H1 (cell line): Measurements from ENCODE around the gene TEX38. TPM values are rescaled to one million over a fixed set of nuclear protein-coding genes. Genes with fewer than 3 reads are reported as not detected.

ENCODE experiments used
- CTCF ChIA-PET: fragments of 300-600 bp; sonication (Branson Sonifier 250); formaldehyde crosslinking; loops from one replicate; lab custom pipeline; 2021; ENCODE audit not compliant: partially characterized antibody; lab: Charles Lee
- POLR2A ChIA-PET: fragments of 300-600 bp; sonication (Branson Sonifier 250); formaldehyde crosslinking; loops from one replicate; lab custom pipeline; 2021; ENCODE audit warnings: inconsistent platforms; ENCODE audit not compliant: partially characterized antibody; lab: Charles Lee
- DNase-seq, 2 experiments: peaks; one replicate each; pipeline versions ENCODE4 v3.0.0 to v3.0.0-alpha.2; 2010 to 2022; ENCODE audit warnings: low spot score in 2 of 2, low read depth in 1 of 2, mixed read lengths in 1 of 2
- FAIRE-seq: peaks from 2 replicates; lab custom pipeline; 2011; peaks lifted over from hg19 to GRCh38; lab: Jason Lieb, UNC
- H2AFZ ChIP-seq: 2 replicates; pipeline ENCODE4 v1.8.1; 2012; ENCODE audit warnings: low read length, inconsistent platforms
- H2AK5ac ChIP-seq: 2 replicates; pipeline ENCODE4 v1.6.1; 2013; ENCODE audit warnings: low read depth, low read length
- H2BK120ac ChIP-seq: replicated peaks from 2 replicates; pipeline ENCODE3; 2013; ENCODE audit warnings: low read depth, low read length, inconsistent platforms
- H2BK12ac ChIP-seq: 2 replicates; pipeline ENCODE4 v1.6.1; 2013; ENCODE audit warnings: low read depth, low read length
- H2BK15ac ChIP-seq: 2 replicates; pipeline ENCODE4 v1.6.1; 2013; ENCODE audit warnings: low read length
- H2BK20ac ChIP-seq: 2 replicates; pipeline ENCODE4 v1.6.1; 2013; ENCODE audit warnings: low read length
- H2BK5ac ChIP-seq: 2 replicates; pipeline ENCODE4 v1.6.1; 2013; ENCODE audit warnings: low read depth, low read length
- H3K14ac ChIP-seq: 2 replicates; pipeline ENCODE4 v1.6.1; 2013; ENCODE audit warnings: inconsistent platforms; ENCODE audit not compliant: insufficient read length
- H3K18ac ChIP-seq: 2 replicates; pipeline ENCODE4 v1.6.1; 2013; ENCODE audit warnings: low read length; ENCODE audit errors: extremely low read depth
- H3K23ac ChIP-seq: 2 replicates; pipeline ENCODE4 v1.6.1; 2013; ENCODE audit warnings: inconsistent platforms; ENCODE audit not compliant: insufficient read length
- H3K23me2 ChIP-seq: 2 replicates; pipeline ENCODE4 v1.6.1; 2013; ENCODE audit warnings: low read depth, low read length
- H3K27ac ChIP-seq: 2 replicates; pipeline ENCODE4 v1.6.1; 2011; ENCODE audit warnings: low read depth, low read length, inconsistent platforms
- H3K27me3 ChIP-seq, 4 experiments: replicated peaks in 1 of 4; 1 replicate in 1 of 4; 2 replicates in 3 of 4; pipeline versions ENCODE4 v1.6.1 to v1.8.1; 2011 to 2013; ENCODE audit warnings: low read length in 3 of 4, mild to moderate bottlenecking in 3 of 4, inconsistent platforms in 2 of 4, mixed read lengths in 2 of 4, moderate library complexity in 1 of 4; ENCODE audit not compliant: control insufficient read depth in 3 of 4, insufficient read depth in 3 of 4; ENCODE audit errors: extremely low read depth in 1 of 4
- H3K36me3 ChIP-seq, 4 experiments: 2 replicates each; pipeline versions ENCODE4 v1.6.1 to v1.8.1; 2011 to 2013; ENCODE audit warnings: mild to moderate bottlenecking in 4 of 4, low read length in 3 of 4, moderate library complexity in 2 of 4, control low read depth in 1 of 4, inconsistent platforms in 1 of 4; ENCODE audit not compliant: insufficient read depth in 4 of 4, control insufficient read depth in 2 of 4
- H3K4ac ChIP-seq: replicated peaks from 2 replicates; pipeline ENCODE3; 2013; ENCODE audit warnings: low read length, low read depth, mixed read lengths, inconsistent platforms; ENCODE audit not compliant: insufficient read length
- H3K4me1 ChIP-seq, 4 experiments: replicated peaks in 1 of 4; 1 replicate in 1 of 4; 2 replicates in 3 of 4; pipeline versions ENCODE4 v1.6.1 to v1.8.1; 2011 to 2013; ENCODE audit warnings: low read length in 3 of 4, inconsistent platforms in 2 of 4, mixed read lengths in 1 of 4; ENCODE audit not compliant: insufficient read depth in 4 of 4, control insufficient read depth in 3 of 4
- H3K4me2 ChIP-seq, 2 experiments: 2 replicates each; pipeline versions ENCODE4 v1.6.1 to v1.8.1; 2011 to 2013; ENCODE audit warnings: low read depth in 2 of 2, low read length in 2 of 2, control low read depth in 1 of 2, inconsistent platforms in 1 of 2, mild to moderate bottlenecking in 1 of 2; ENCODE audit not compliant: insufficient read depth in 1 of 2
- H3K4me3 ChIP-seq, 4 experiments: fragments of 200-600, 300-600 bp in 1 of 4; sonication (generic), shearing (Covaris generic), sonication (Bioruptor Twin) in 1 of 4; 2 replicates each; pipeline versions ENCODE4 v1.5.1 to v1.8.1; 2011 to 2016; ENCODE audit warnings: low read length in 4 of 4, low read depth in 3 of 4, control low read depth in 2 of 4, inconsistent platforms in 2 of 4, mild to moderate bottlenecking in 2 of 4, mixed read lengths in 1 of 4, moderate library complexity in 1 of 4; ENCODE audit not compliant: insufficient read depth in 2 of 4; ENCODE audit errors: extremely low read depth in 1 of 4
- H3K56ac ChIP-seq: replicated peaks from 2 replicates; pipeline ENCODE3; 2013; ENCODE audit warnings: low read depth, mild to moderate bottlenecking, mixed read lengths, low read length, inconsistent platforms; ENCODE audit not compliant: insufficient read length
- H3K79me1 ChIP-seq: 2 replicates; pipeline ENCODE4 v1.6.1; 2013; ENCODE audit warnings: low read depth, low read length, control low read depth
- H3K79me2 ChIP-seq, 2 experiments: 2 replicates each; pipeline versions ENCODE4 v1.6.1 to v1.8.1; 2012 to 2013; ENCODE audit warnings: low read length in 2 of 2, mild to moderate bottlenecking in 2 of 2, inconsistent platforms in 1 of 2; ENCODE audit not compliant: insufficient read depth in 2 of 2, control insufficient read depth in 1 of 2
- H3K9ac ChIP-seq, 4 experiments: replicated peaks in 1 of 4; 1 replicate in 1 of 4; 2 replicates in 3 of 4; pipeline versions ENCODE4 v1.6.1 to v1.8.1; 2011 to 2013; ENCODE audit warnings: low read depth in 3 of 4, low read length in 3 of 4, control low read depth in 2 of 4, mild to moderate bottlenecking in 2 of 4, moderate library complexity in 2 of 4, inconsistent platforms in 1 of 4; ENCODE audit errors: extremely low read depth in 1 of 4
- H3K9me3 ChIP-seq, 2 experiments: 2 replicates each; pipeline versions ENCODE4 v1.6.1 to v1.8.1; 2012 to 2013; ENCODE audit warnings: mild to moderate bottlenecking in 2 of 2, moderate library complexity in 2 of 2, control low read depth in 1 of 2, inconsistent platforms in 1 of 2, low read depth in 1 of 2, low read length in 1 of 2, mixed read lengths in 1 of 2; ENCODE audit not compliant: insufficient read depth in 2 of 2
- H4K20me1 ChIP-seq, 2 experiments: replicated peaks in 1 of 2; 2 replicates each; pipeline versions ENCODE3 to v1.8.1; 2011 to 2013; ENCODE audit warnings: inconsistent platforms in 2 of 2, low read length in 2 of 2, mild to moderate bottlenecking in 1 of 2; ENCODE audit not compliant: insufficient read depth in 2 of 2, control insufficient read depth in 1 of 2
- H4K5ac ChIP-seq: 2 replicates; pipeline ENCODE4 v1.6.1; 2013; ENCODE audit warnings: low read length, low read depth, mixed read lengths, inconsistent platforms; ENCODE audit not compliant: insufficient read length
- H4K8ac ChIP-seq: 2 replicates; pipeline ENCODE4 v1.8.0; 2013; ENCODE audit warnings: mild to moderate bottlenecking, moderate library complexity, low read length, inconsistent platforms; ENCODE audit not compliant: insufficient read depth; ENCODE audit errors: extremely low read depth
- H4K91ac ChIP-seq: replicated peaks from 2 replicates; pipeline ENCODE3; 2013; ENCODE audit warnings: low read length, mixed read lengths, inconsistent platforms; ENCODE audit not compliant: insufficient read length
- BCL11A ChIP-seq, 2 experiments: IDR thresholded peaks; one replicate each; pipeline ENCODE4 v1.6.1; 2011; ENCODE audit warnings: low read depth in 2 of 2, low read length in 2 of 2, mild to moderate bottlenecking in 2 of 2
- CEBPB ChIP-seq: IDR thresholded peaks from 2 replicates; pipeline ENCODE4 v1.6.1; 2012; ENCODE audit warnings: low read depth, low read length
- EGR1 ChIP-seq: IDR thresholded peaks from 2 replicates; pipeline ENCODE4 v1.6.1; 2011; ENCODE audit warnings: low read depth, low read length, borderline replicate concordance
- JUN ChIP-seq: IDR thresholded peaks from 2 replicates; pipeline ENCODE4 v1.6.1; 2011; ENCODE audit warnings: low read depth, mild to moderate bottlenecking, improper control_type of control experiment, low read length
- RNF2 ChIP-seq: fragments of 200-900, 300-1000 bp; sonication (generic); IDR thresholded peaks from 2 replicates; pipeline ENCODE4 v1.7.1; 2016; ENCODE audit warnings: borderline replicate concordance, low read depth, mild to moderate bottlenecking, antibody characterized with exemption, low read length; ENCODE audit not compliant: poor library complexity, severe bottlenecking; ENCODE audit errors: missing control alignments
- SP1 ChIP-seq: IDR thresholded peaks from 2 replicates; pipeline ENCODE4 v1.6.1; 2011; ENCODE audit warnings: low read depth, low read length
- SUZ12 ChIP-seq: fragments of 200-600 bp; sonication (generic); IDR thresholded peaks from 2 replicates; pipeline ENCODE4 v1.6.1; 2012; ENCODE audit warnings: mild to moderate bottlenecking, inconsistent platforms, low read length, moderate library complexity, mixed read lengths
- WGBS, 2 experiments: shearing (Covaris generic) in 1 of 2; methylation state at CpG; one replicate each; pipeline versions ENCODE4 v1.1.6 to v1.1.7; 2013 to 2015; ENCODE audit warnings: low lambda C conversion rate in 2 of 2, mixed read lengths in 2 of 2, inconsistent platforms in 1 of 2, low coverage in 1 of 2, missing lambda C conversion rate in 1 of 2; ENCODE audit not compliant: insufficient replicate concordance in 2 of 2, insufficient coverage in 1 of 2, insufficient read length in 1 of 2; ENCODE audit errors: extremely low coverage in 1 of 2, missing lambda C conversion rate in 1 of 2; 5-methylcytosine and 5-hydroxymethylcytosine counted together
- polyA plus RNA-seq, 7 experiments: library from polyadenylated mRNA; depleted of rRNA in 3 of 7; stranded (reverse) in 5 of 7; unstranded in 2 of 7; fragments of >200 nt in 5 of 7; fragments of 200-250 nt in 2 of 7; gene quantifications; 1 replicate in 5 of 7; 2 replicates in 1 of 7; 4 replicates in 1 of 7; pipeline versions ENCODE4 v1.2.1 to v1.2.3, GENCODE V29; 2011 to 2013; ENCODE audit warnings: missing spikeins in 2 of 7, mixed read lengths in 2 of 7
- total RNA-seq: library from RNA; stranded (reverse); fragmentation: NEBNext Ultra II Directional; extraction: Animal tissue kit (Norgen Biotek cat#: 25700); gene quantifications from 2 replicates; pipeline ENCODE4 v1.2.1, GENCODE V29; 2021

The TEX38 gene
- total and polyA plus RNA-seq, 2 of the 8 experiments (the other 6 are each of a cell fraction or from before 2014, with no cell fraction given): 0.33 TPM; not detected in 1

GRCh38 chr1:46672696-46673095, 1.0 kb downstream of the TEX38 start:
- H2AK5ac ChIP-seq: no peak overlapping the region
- no peak for DNase-seq
- H3K14ac ChIP-seq: no peak overlapping the region
- H4K91ac ChIP-seq: no peak overlapping the region
- peaks cover 3 to 14% (median 11%) of the 10 kb centered on the region in 4 experiments; a peak in 5 of 7 replicates for H3K4me1 ChIP-seq
- H3K9ac ChIP-seq: no peak overlapping the region
- no peak overlapping the region for H3K4ac ChIP-seq
- H2BK12ac ChIP-seq: no peak overlapping the region
- H2BK15ac ChIP-seq: 0 out of 2 replicates have a peak overlapping the region, but pooled peaks have one; percentile 62
- POLR2A ChIA-PET: interaction anchor here (1.2 to 1.4 kb wide), 2 partner anchors 52 to 56 kb away, joined by 3 to 4 read pairs; partner anchors contain the start of gene MOB3C
- H2BK120ac ChIP-seq: no peak overlapping the region
- H3K9me3 ChIP-seq: no peaks in the 10 kb centered on the region
- CTCF ChIA-PET: interaction anchor here (1.1 to 1.3 kb wide), 2 partner anchors 50 to 225 kb away, joined by 3 to 4 read pairs; no protein-coding TSS in a partner anchor
- H4K5ac ChIP-seq: no peak overlapping the region
- FAIRE-seq: no peak
- H3K4me2 ChIP-seq: no peak overlapping the region
- no peak overlapping the region for H2BK20ac ChIP-seq
- H3K36me3 ChIP-seq: peaks cover 0 to 11% (median 0%) of the 10 kb centered on the region in 4 experiments; a peak in 2 of 8 replicates
- no peak overlapping the region for H3K23ac ChIP-seq
- H3K56ac ChIP-seq: no peak overlapping the region
- no peaks in the 10 kb centered on the region for H3K79me1 ChIP-seq
- H2AFZ ChIP-seq: no peak overlapping the region
- no peaks in the 10 kb centered on the region for H3K79me2 ChIP-seq
- peaks cover under 1% of the 10 kb centered on the region; the same call in 1 of the 2 replicates for H3K23me2 ChIP-seq
- H4K20me1 ChIP-seq: no peaks in the 10 kb centered on the region
- H3K27me3 ChIP-seq: no peaks in the 10 kb centered on the region
- no peak overlapping the region for H3K18ac ChIP-seq
- no peak overlapping the region; the same call in 1 of the 2 replicates for H2BK5ac ChIP-seq
- no peak overlapping the region for H3K27ac ChIP-seq
- no peak for TF ChIP-seq BCL11A (IDR thresholded peaks at IDR 0.05; ENCODE audit: low read depth in 2 of 2, low read length in 2 of 2)
- no peak for TF ChIP-seq CEBPB
- no peak for TF ChIP-seq SP1
- TF ChIP-seq RNF2: no peak
- TF ChIP-seq EGR1: no peak
- TF ChIP-seq JUN: no peak
- TF ChIP-seq SUZ12: no peak
- H3K4me3 ChIP-seq: no peak overlapping the region
- H4K8ac ChIP-seq: no peak overlapping the region
- 78 to 100% methylated on average over 2 to 8 of the region's 8 CpGs for WGBS, 2 experiments
